Measurements from ENCODE around the gene OSBPL2.
A peak's percentile ranks its signal among the peaks of the same experiment; 100 is the strongest.

The OSBPL2 gene

GRCh38 chr20:62237801-62238568 is at the start of gene OSBPL2:
OSBPL2 (plus strand) TSS chr20:62238521; CDS start chr20:62256185, 17,664 bp downstream.
- DNase-seq, result peak; percentile 100

- no peak for DNase-seq
Observed at GRCh38 chr20:62190639-62191411, 47.5 kb upstream of the OSBPL2 start.

- DNase-seq, result no peak
Observed at GRCh38 chr20:62191781-62192559, 46.4 kb upstream of the OSBPL2 start.

GRCh38 chr20:62192635-62193034 is 45.7 kb upstream of the OSBPL2 start:
- DNase-seq, result no peak

- DNase-seq, result no peak
Observed at GRCh38 chr20:62193079-62194025, 45.0 kb upstream of the OSBPL2 start.

- DNase-seq, result no peak
Observed at GRCh38 chr20:62195075-62195405, 43.3 kb upstream of the OSBPL2 start.

GRCh38 chr20:62195736-62196135 is 42.6 kb upstream of the OSBPL2 start:
- no peak for DNase-seq

GRCh38 chr20:62196286-62196685 is 42.0 kb upstream of the OSBPL2 start:
- no peak for DNase-seq

- DNase-seq, result no peak
Observed at GRCh38 chr20:62197311-62197710, 41.0 kb upstream of the OSBPL2 start.

GRCh38 chr20:62197801-62198200 is 40.5 kb upstream of the OSBPL2 start:
- DNase-seq, result no peak

GRCh38 chr20:62198496-62198895 is 39.8 kb upstream of the OSBPL2 start:
- DNase-seq, result no peak

- DNase-seq, result no peak
Observed at GRCh38 chr20:62198931-62199330, 39.4 kb upstream of the OSBPL2 start.

- DNase-seq, result no peak
Observed at GRCh38 chr20:62200491-62201172, 37.7 kb upstream of the OSBPL2 start.

GRCh38 chr20:62201173-62202082 is 36.9 kb upstream of the OSBPL2 start:
- no peak for DNase-seq

- DNase-seq, result no peak
Observed at GRCh38 chr20:62202083-62202395, 36.3 kb upstream of the OSBPL2 start.

- DNase-seq, result no peak
Observed at GRCh38 chr20:62202676-62203377, 35.5 kb upstream of the OSBPL2 start.

- no peak for DNase-seq
Observed at GRCh38 chr20:62203378-62204030, 34.8 kb upstream of the OSBPL2 start.

- no peak for DNase-seq
Observed at GRCh38 chr20:62205618-62206387, 32.5 kb upstream of the OSBPL2 start.

GRCh38 chr20:62206388-62206775 is 31.9 kb upstream of the OSBPL2 start:
- DNase-seq, result no peak

Data from activated CD4-positive, alpha-beta T cell treated with anti-CD3 and anti-CD28 coated beads, Interleukin-2, amount 50 U/mL, for 48 hours (primary cell).